SK-N-SH treated with all-trans-retinoic acid at 6 μM for 48 hours (cell line): ENCODE measurements around the gene NAA60.

Experiments used
- OSR1 ChIP-seq: fragments of 250-450 bp; sonication (Bioruptor Pico); IDR thresholded peaks from 2 replicates; pipeline ENCODE4 v1.8.0; 2022; ENCODE audit warnings: moderate library complexity, mild to moderate bottlenecking, inconsistent platforms
- PATZ1 ChIP-seq: fragments of 250-450 bp; sonication (Bioruptor Pico); IDR thresholded peaks from 2 replicates; pipeline ENCODE4 v1.8.0; 2020; ENCODE audit warnings: mild to moderate bottlenecking, moderate library complexity, borderline replicate concordance
- POU6F1 ChIP-seq: fragments of 250-450 bp; sonication (Bioruptor Pico); IDR thresholded peaks from 2 replicates; pipeline ENCODE4 v1.8.0; 2021; ENCODE audit warnings: low read depth, mild to moderate bottlenecking, moderate library complexity, borderline replicate concordance
- PPARA ChIP-seq: fragments of 250-450 bp; sonication (Bioruptor Pico); IDR thresholded peaks from 2 replicates; pipeline ENCODE4 v1.5.0; 2020; ENCODE audit warnings: mild to moderate bottlenecking, borderline replicate concordance

GRCh38 chr16:3485097-3485745, 41.7 kb downstream of the NAA60 start:
- TF ChIP-seq OSR1 (CRISPR knock-in tag) = no peak
- TF ChIP-seq POU6F1 (CRISPR knock-in tag) = no peak
- TF ChIP-seq PPARA (CRISPR knock-in tag) = no peak
- TF ChIP-seq PATZ1 (CRISPR knock-in tag) = no peak
